MM.1S (cell line): ENCODE data around the gene CHST5.

Source experiments
- DNase-seq: peaks from one replicate; pipeline ENCODE4 v3.0.0-alpha.2; 2015
- H2AFZ ChIP-seq: fragments of 300-600 bp; sonication (generic); 2 replicates; pipeline ENCODE4 v1.6.0; 2016; ENCODE audit warnings: antibody characterized with exemption, low read length
- H3F3A ChIP-seq: fragments of 300-600 bp; sonication (generic); 2 replicates; pipeline ENCODE4 v1.6.1; 2016; ENCODE audit warnings: mild to moderate bottlenecking, antibody characterized with exemption, low read length, moderate library complexity, mixed read lengths; ENCODE audit not compliant: insufficient read depth
- H3K27ac ChIP-seq: fragments of 300-600 bp; sonication (generic); 2 replicates; pipeline ENCODE4 v1.5.1; 2016; ENCODE audit warnings: mild to moderate bottlenecking, low read length
- H3K27me3 ChIP-seq: fragments of 300-600 bp; sonication (generic); replicated peaks from 2 replicates; pipeline ENCODE4 v1.6.0; 2016; ENCODE audit warnings: low read length; ENCODE audit not compliant: insufficient read depth
- H3K36me3 ChIP-seq: fragments of 300-600 bp; sonication (generic); replicated peaks from 2 replicates; pipeline ENCODE4 v1.6.1; 2016; ENCODE audit warnings: mild to moderate bottlenecking, low read length, mixed read lengths; ENCODE audit not compliant: insufficient read depth
- H3K4me1 ChIP-seq: fragments of 300-600 bp; sonication (generic); 2 replicates; pipeline ENCODE4 v1.6.1; 2016; ENCODE audit warnings: low read length, mixed read lengths
- H3K4me2 ChIP-seq: fragments of 300-600 bp; sonication (generic); 2 replicates; pipeline ENCODE4 v1.6.0; 2016; ENCODE audit warnings: low read depth, low read length
- H3K4me3 ChIP-seq: fragments of 300-600 bp; sonication (generic); 2 replicates; pipeline ENCODE4 v1.5.1; 2016; ENCODE audit warnings: low read length, mixed read lengths
- H3K79me2 ChIP-seq: fragments of 300-600 bp; sonication (generic); 2 replicates; pipeline ENCODE4 v1.6.1; 2016; ENCODE audit warnings: mixed run types, low read length, mixed read lengths
- H3K9ac ChIP-seq: fragments of 300-600 bp; sonication (generic); 2 replicates; pipeline ENCODE4 v1.6.1; 2016; ENCODE audit warnings: low read length, mixed read lengths
- H3K9me2 ChIP-seq: fragments of 300-600 bp; sonication (generic); replicated peaks from 2 replicates; pipeline ENCODE4 v1.6.1; 2016; ENCODE audit warnings: mild to moderate bottlenecking, low read length, mixed read lengths; ENCODE audit not compliant: insufficient read depth
- H3K9me3 ChIP-seq: fragments of 300-600 bp; sonication (generic); replicated peaks from 2 replicates; pipeline ENCODE4 v1.6.1; 2016; ENCODE audit warnings: mild to moderate bottlenecking, low read length, mixed read lengths; ENCODE audit not compliant: insufficient read depth
- H4K20me1 ChIP-seq: fragments of 300-600 bp; sonication (generic); 2 replicates; pipeline ENCODE4 v1.6.1; 2016; ENCODE audit warnings: mild to moderate bottlenecking, low read length, moderate library complexity, mixed read lengths; ENCODE audit not compliant: insufficient read depth
- EZH2 ChIP-seq: fragments of 300-600 bp; sonication (generic); optimal IDR thresholded peaks from 2 replicates; pipeline ENCODE3; 2017; ENCODE audit warnings: low read depth, mild to moderate bottlenecking, antibody characterized with exemption, low read length, mixed read lengths
- EZH2phosphoT487 ChIP-seq: fragments of 300-600 bp; sonication (generic); IDR thresholded peaks from 2 replicates; pipeline ENCODE4 v1.6.1; 2018; ENCODE audit warnings: antibody characterized with exemption, low read length
- TF ChIP-seq, protein P1 (sequence below): fragments of 300-600 bp; sonication (generic); IDR thresholded peaks from 2 replicates; pipeline ENCODE4 v1.5.1; 2016; ENCODE audit warnings: antibody characterized with exemption, low read length, mixed read lengths

CHST5 gene

DNA sequence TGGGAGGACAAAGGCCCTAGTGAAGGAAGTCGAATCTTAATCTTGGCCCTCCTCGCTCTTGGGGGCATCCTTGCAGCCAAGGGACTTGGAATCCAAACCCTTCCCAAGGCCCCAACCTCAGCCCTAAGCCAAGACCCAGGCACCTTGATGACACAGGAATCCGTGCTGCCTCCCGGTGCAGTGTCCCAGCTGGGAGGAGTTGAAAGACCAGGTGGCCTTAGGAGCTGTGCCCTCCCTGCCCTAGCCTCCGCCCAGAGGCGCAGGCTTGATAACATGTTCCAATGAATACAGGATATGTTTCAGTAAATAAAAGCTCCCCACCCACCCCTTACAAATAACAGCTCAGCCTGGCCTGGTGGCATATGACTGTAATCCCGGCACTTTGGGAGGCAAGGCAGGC lies at the start of gene CHST5:
TSS of gene CHST5 (minus strand) at position 208 of the 400 bp plus-strand sequence. CDS start 5,724 bp downstream, outside the sequence.
- no peaks in the 10 kb centered on the region for H3K79me2 ChIP-seq
- H3K27ac ChIP-seq = no peak within 1 kb of the TSS
- no peaks in the 10 kb centered on the region for H3K27me3 ChIP-seq
- H3F3A ChIP-seq = no peaks in the 10 kb centered on the region
- no peaks in the 10 kb centered on the region for H3K9me2 ChIP-seq
- no peaks in the 10 kb centered on the region for H3K36me3 ChIP-seq
- no peak within 1 kb of the TSS for H3K9ac ChIP-seq
- TF ChIP-seq, protein P1, sequence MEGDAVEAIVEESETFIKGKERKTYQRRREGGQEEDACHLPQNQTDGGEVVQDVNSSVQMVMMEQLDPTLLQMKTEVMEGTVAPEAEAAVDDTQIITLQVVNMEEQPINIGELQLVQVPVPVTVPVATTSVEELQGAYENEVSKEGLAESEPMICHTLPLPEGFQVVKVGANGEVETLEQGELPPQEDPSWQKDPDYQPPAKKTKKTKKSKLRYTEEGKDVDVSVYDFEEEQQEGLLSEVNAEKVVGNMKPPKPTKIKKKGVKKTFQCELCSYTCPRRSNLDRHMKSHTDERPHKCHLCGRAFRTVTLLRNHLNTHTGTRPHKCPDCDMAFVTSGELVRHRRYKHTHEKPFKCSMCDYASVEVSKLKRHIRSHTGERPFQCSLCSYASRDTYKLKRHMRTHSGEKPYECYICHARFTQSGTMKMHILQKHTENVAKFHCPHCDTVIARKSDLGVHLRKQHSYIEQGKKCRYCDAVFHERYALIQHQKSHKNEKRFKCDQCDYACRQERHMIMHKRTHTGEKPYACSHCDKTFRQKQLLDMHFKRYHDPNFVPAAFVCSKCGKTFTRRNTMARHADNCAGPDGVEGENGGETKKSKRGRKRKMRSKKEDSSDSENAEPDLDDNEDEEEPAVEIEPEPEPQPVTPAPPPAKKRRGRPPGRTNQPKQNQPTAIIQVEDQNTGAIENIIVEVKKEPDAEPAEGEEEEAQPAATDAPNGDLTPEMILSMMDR = no peak
- TF ChIP-seq EZH2 = no peak
- no peak for TF ChIP-seq EZH2phosphoT487
- H3K4me2 ChIP-seq = no peak within 1 kb of the TSS
- no peaks in the 10 kb centered on the region for H3K9me3 ChIP-seq
- no peak within 1 kb of the TSS for H3K4me3 ChIP-seq
- H2AFZ ChIP-seq = no peak within 1 kb of the TSS
- no peaks in the 10 kb centered on the region for H3K4me1 ChIP-seq
- no peaks in the 10 kb centered on the region for H4K20me1 ChIP-seq
- DNase-seq = no peak

DNA sequence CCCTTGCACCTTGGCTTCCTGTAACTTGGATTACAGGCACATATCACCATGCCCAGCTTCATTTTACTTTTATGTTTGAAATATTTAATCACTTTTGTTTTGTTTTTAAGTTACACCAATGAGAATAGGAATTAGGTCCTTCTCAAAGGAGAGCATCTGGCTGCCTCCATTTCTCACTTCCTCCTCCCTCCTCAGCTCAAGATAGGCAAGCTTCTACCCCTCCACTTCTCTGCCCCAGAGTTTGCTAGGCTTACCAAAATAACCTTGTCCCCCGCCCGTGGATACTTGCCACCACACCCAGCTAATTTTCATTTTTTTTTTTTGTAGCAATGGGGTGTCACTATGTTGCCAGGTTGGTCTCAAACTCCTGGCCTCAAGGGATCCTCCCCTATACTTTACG lies 48.2 kb upstream of the CHST5 start:
- no peaks in the 10 kb centered on the region for H3K9me3 ChIP-seq
- H3K4me1 ChIP-seq = no peaks in the 10 kb centered on the region
- H4K20me1 ChIP-seq = no peaks in the 10 kb centered on the region
- no peak overlapping the region for H2AFZ ChIP-seq
- H3K9me2 ChIP-seq = no peaks in the 10 kb centered on the region
- H3K27me3 ChIP-seq = no peaks in the 10 kb centered on the region
- TF ChIP-seq, protein P1 = no peak
- TF ChIP-seq EZH2 (no peak), EZH2phosphoT487 (no peak)
- no peaks in the 10 kb centered on the region for H3K79me2 ChIP-seq
- H3K4me2 ChIP-seq = no peak overlapping the region
- H3F3A ChIP-seq = no peaks in the 10 kb centered on the region
- no peak overlapping the region for H3K4me3 ChIP-seq
- no peaks in the 10 kb centered on the region for H3K36me3 ChIP-seq
- H3K9ac ChIP-seq = no peak overlapping the region
- no peak overlapping the region for H3K27ac ChIP-seq
- DNase-seq = no peak

DNA sequence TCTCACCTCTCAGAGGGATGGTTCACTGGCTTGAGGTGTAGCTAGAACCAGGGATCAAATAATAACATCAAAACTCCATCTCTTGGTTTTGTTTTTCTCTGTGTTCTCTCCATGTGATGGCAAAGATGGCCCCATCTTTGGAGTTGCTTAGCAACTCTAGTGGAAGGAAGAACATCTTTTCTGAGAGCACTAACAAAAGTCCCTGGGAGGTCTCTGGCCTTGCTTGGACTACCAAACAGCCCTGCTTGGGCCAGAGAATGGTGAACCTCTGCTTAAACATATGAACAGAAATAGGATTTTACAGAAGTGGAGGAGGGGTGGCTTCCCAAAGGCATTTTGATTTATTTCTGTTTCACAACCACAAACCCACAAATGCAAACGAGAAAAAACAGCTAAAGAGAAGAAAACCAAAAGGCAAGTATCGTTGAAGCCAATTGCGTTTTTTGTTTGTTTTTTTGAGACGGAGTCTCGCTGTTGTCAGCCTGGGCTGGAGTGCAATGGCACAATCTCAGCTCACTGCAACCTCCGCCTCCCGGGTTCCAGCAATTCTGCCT lies 43.5 kb upstream of the CHST5 start:
- H3K27me3 ChIP-seq = no peaks in the 10 kb centered on the region
- no peak overlapping the region for H3K27ac ChIP-seq

More for the DNA sequence above, 43.5 kb upstream of the CHST5 start:
- no peaks in the 10 kb centered on the region for H3K9me2 ChIP-seq
- no peak overlapping the region for H3K4me2 ChIP-seq
- no peak overlapping the region for H3K4me3 ChIP-seq
- no peaks in the 10 kb centered on the region for H3K9me3 ChIP-seq
- no peaks in the 10 kb centered on the region for H3K4me1 ChIP-seq
- H3K36me3 ChIP-seq = no peaks in the 10 kb centered on the region
- H3K9ac ChIP-seq = no peak overlapping the region
- no peak for DNase-seq
- H3F3A ChIP-seq = no peaks in the 10 kb centered on the region
- TF ChIP-seq, protein P1 = no peak
- TF ChIP-seq EZH2 (no peak), EZH2phosphoT487 (no peak)
- H4K20me1 ChIP-seq = no peaks in the 10 kb centered on the region
- H3K79me2 ChIP-seq = no peaks in the 10 kb centered on the region
- H2AFZ ChIP-seq = no peak overlapping the region
